ENCODE measurements around the gene CNTNAP5. TPM values are rescaled to one million over a fixed set of nuclear protein-coding genes. Genes with fewer than 3 reads are reported as not detected.

Gene CNTNAP5
- total and polyA plus RNA-seq, 7 experiments from 2014 or later = not detected

DNA sequence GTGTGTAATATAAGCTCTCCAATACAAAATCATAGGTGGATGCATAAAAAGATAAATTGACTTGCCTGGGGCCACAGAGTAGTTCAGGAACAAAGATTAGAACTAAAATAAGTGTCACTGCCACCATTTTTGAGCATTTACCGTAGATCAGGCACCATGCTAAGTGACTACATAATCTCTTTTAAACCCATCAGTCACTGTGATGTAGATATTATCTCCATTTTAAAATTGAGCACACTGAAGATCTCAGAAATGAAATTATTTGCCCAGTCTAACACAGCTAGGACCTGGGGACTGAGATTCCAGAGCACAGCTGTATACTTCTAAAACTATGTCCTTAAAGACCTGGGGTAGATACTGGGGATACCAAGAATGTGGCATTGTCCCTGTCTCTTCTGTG lies 737.3 kb downstream of the CNTNAP5 start:
- ATAC-seq = no peak
- Mint-ChIP-seq H3K36me3 (no peaks in the 10 kb centered on the region), H3K4me1 (no peaks in the 10 kb centered on the region), H3K27me3 (no peaks in the 10 kb centered on the region), H3K4me3 (no peak overlapping the region), H3K27ac (no peak overlapping the region), H3K9me3 (peaks cover 0 to 11% (median 2%) of the 10 kb centered on the region in 11 donors)
- no peak for DNase-seq
- H3K9me3 ChIP-seq (ENCODE audit: control insufficient read depth in 2 of 3, low read length in 3 of 3) = no peaks in the 10 kb centered on the region
- H3K36me3 ChIP-seq (ENCODE audit: control insufficient read depth in 2 of 3, insufficient read depth in 3 of 3, low read length in 3 of 3) = no peaks in the 10 kb centered on the region
- no peak overlapping the region for H3K4me3 ChIP-seq (ENCODE audit: low read length)
- H3K27ac ChIP-seq (ENCODE audit: low read depth, low read length) = no peak overlapping the region
- H3K27me3 ChIP-seq (ENCODE audit: control insufficient read depth in 2 of 2, insufficient read depth in 2 of 2, low read length in 2 of 2) = no peaks in the 10 kb centered on the region
- POLR2A ChIA-PET = no interaction called here
- CTCF ChIA-PET = no interaction called here
- intact Hi-C loops (cut with micrococcal nuclease) = no loop called here
- no peaks in the 10 kb centered on the region for H3K4me1 ChIP-seq (ENCODE audit: control insufficient read depth in 2 of 2, insufficient read depth in 2 of 2, low read length in 2 of 2)

DNA sequence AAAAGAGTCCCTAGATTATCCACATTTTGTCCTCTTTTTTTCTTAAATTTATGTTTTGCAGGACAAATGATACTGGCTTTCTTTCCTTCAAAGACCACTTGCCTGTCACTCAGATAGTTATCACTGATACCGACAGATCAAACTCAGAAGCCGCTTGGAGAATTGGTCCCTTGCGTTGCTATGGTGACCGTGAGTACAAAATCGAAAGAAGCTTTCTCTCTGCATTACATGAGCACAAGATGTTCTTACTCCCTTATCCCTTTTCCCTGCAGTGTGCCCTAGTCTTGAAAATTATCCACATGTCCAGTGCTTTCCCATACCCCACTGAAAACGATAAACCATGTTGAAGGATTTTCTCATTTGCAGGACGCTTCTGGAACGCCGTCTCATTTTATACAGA lies 738.5 kb downstream of the CNTNAP5 start:
- no peaks in the 10 kb centered on the region for H3K36me3 ChIP-seq (ENCODE audit: control insufficient read depth in 2 of 3, insufficient read depth in 3 of 3, low read length in 3 of 3)
- no peaks in the 10 kb centered on the region for H3K27me3 ChIP-seq (ENCODE audit: control insufficient read depth in 2 of 2, insufficient read depth in 2 of 2, low read length in 2 of 2)
- intact Hi-C loops (cut with micrococcal nuclease) = no loop called here
- Mint-ChIP-seq H3K4me3 (no peak overlapping the region), H3K4me1 (no peaks in the 10 kb centered on the region), H3K27ac (no peak overlapping the region), H3K36me3 (no peaks in the 10 kb centered on the region), H3K9me3 (peaks cover 0 to 4% (median 0%) of the 10 kb centered on the region in 11 donors), H3K27me3 (no peaks in the 10 kb centered on the region)
- POLR2A ChIA-PET = no interaction called here
- CTCF ChIA-PET = no interaction called here
- no peak overlapping the region for H3K4me3 ChIP-seq (ENCODE audit: low read length)
- DNase-seq (no peak), ATAC-seq (no peak)
- no peaks in the 10 kb centered on the region for H3K9me3 ChIP-seq (ENCODE audit: control insufficient read depth in 2 of 3, low read length in 3 of 3)
- H3K4me1 ChIP-seq (ENCODE audit: control insufficient read depth in 2 of 2, insufficient read depth in 2 of 2, low read length in 2 of 2) = no peaks in the 10 kb centered on the region
- no peak overlapping the region for H3K27ac ChIP-seq (ENCODE audit: low read depth, low read length)

GRCh38 chr2:124774781-124775180 lies 749.7 kb downstream of the CNTNAP5 start:
- Histone ChIP-seq H3K4me3 (ENCODE audit: low read length) (no peak overlapping the region), H3K36me3 (ENCODE audit: control insufficient read depth in 2 of 3, insufficient read depth in 3 of 3, low read length in 3 of 3) (no peaks in the 10 kb centered on the region), H3K27me3 (ENCODE audit: control insufficient read depth in 2 of 2, insufficient read depth in 2 of 2, low read length in 2 of 2) (no peaks in the 10 kb centered on the region), H3K27ac (ENCODE audit: low read depth, low read length) (no peak overlapping the region), H3K4me1 (ENCODE audit: control insufficient read depth in 2 of 2, insufficient read depth in 2 of 2, low read length in 2 of 2) (no peaks in the 10 kb centered on the region), H3K9me3 (ENCODE audit: control insufficient read depth in 2 of 3, low read length in 3 of 3) (no peaks in the 10 kb centered on the region)
- no peaks in the 10 kb centered on the region for H3K4me1 Mint-ChIP-seq
- no peak overlapping the region for H3K4me3 Mint-ChIP-seq
- H3K27ac Mint-ChIP-seq = no peak overlapping the region
- POLR2A ChIA-PET = no interaction called here
- H3K9me3 Mint-ChIP-seq = peaks cover 0 to 13% (median 6%) of the 10 kb centered on the region in 11 donors
- intact Hi-C loops (cut with micrococcal nuclease) = no loop called here
- no peaks in the 10 kb centered on the region for H3K36me3 Mint-ChIP-seq
- DNase-seq (no peak), ATAC-seq (no peak)
- CTCF ChIA-PET = no interaction called here
- no peaks in the 10 kb centered on the region for H3K27me3 Mint-ChIP-seq

GRCh38 chr2:124776332-124776731 lies 751.2 kb downstream of the CNTNAP5 start:
- Histone ChIP-seq H3K27ac (ENCODE audit: low read depth, low read length) (no peak overlapping the region), H3K36me3 (ENCODE audit: control insufficient read depth in 2 of 3, insufficient read depth in 3 of 3, low read length in 3 of 3) (no peaks in the 10 kb centered on the region), H3K9me3 (ENCODE audit: control insufficient read depth in 2 of 3, low read length in 3 of 3) (no peaks in the 10 kb centered on the region), H3K4me3 (ENCODE audit: low read length) (no peak overlapping the region), H3K4me1 (ENCODE audit: control insufficient read depth in 2 of 2, insufficient read depth in 2 of 2, low read length in 2 of 2) (no peaks in the 10 kb centered on the region), H3K27me3 (ENCODE audit: control insufficient read depth in 2 of 2, insufficient read depth in 2 of 2, low read length in 2 of 2) (no peaks in the 10 kb centered on the region)
- intact Hi-C loops (cut with micrococcal nuclease) = no loop called here
- H3K4me1 Mint-ChIP-seq = no peaks in the 10 kb centered on the region
- no peaks in the 10 kb centered on the region for H3K27me3 Mint-ChIP-seq
- peaks cover 0 to 13% (median 7%) of the 10 kb centered on the region in 11 donors for H3K9me3 Mint-ChIP-seq
- ChIA-PET CTCF (no interaction called here), POLR2A (no interaction called here)
- no peak overlapping the region for H3K27ac Mint-ChIP-seq
- no peak overlapping the region for H3K4me3 Mint-ChIP-seq
- H3K36me3 Mint-ChIP-seq = no peaks in the 10 kb centered on the region
- DNase-seq = no peak
- ATAC-seq = no peak

GRCh38 chr2:124778076-124778475 lies 753.0 kb downstream of the CNTNAP5 start:
- CTCF ChIA-PET = no interaction called here
- Mint-ChIP-seq H3K27ac (no peak overlapping the region), H3K4me1 (no peaks in the 10 kb centered on the region), H3K9me3 (peaks cover 0 to 8% (median 0%) of the 10 kb centered on the region in 11 donors), H3K36me3 (no peaks in the 10 kb centered on the region), H3K27me3 (no peaks in the 10 kb centered on the region), H3K4me3 (no peak overlapping the region)
- POLR2A ChIA-PET = no interaction called here
- intact Hi-C loops (cut with micrococcal nuclease) = no loop called here
- DNase-seq (no peak), ATAC-seq (no peak)
- Histone ChIP-seq H3K4me1 (ENCODE audit: control insufficient read depth in 2 of 2, insufficient read depth in 2 of 2, low read length in 2 of 2) (no peaks in the 10 kb centered on the region), H3K36me3 (ENCODE audit: control insufficient read depth in 2 of 3, insufficient read depth in 3 of 3, low read length in 3 of 3) (no peaks in the 10 kb centered on the region), H3K27ac (ENCODE audit: low read depth, low read length) (no peak overlapping the region), H3K4me3 (ENCODE audit: low read length) (no peak overlapping the region), H3K9me3 (ENCODE audit: control insufficient read depth in 2 of 3, low read length in 3 of 3) (no peaks in the 10 kb centered on the region), H3K27me3 (ENCODE audit: control insufficient read depth in 2 of 2, insufficient read depth in 2 of 2, low read length in 2 of 2) (no peaks in the 10 kb centered on the region)

DNA sequence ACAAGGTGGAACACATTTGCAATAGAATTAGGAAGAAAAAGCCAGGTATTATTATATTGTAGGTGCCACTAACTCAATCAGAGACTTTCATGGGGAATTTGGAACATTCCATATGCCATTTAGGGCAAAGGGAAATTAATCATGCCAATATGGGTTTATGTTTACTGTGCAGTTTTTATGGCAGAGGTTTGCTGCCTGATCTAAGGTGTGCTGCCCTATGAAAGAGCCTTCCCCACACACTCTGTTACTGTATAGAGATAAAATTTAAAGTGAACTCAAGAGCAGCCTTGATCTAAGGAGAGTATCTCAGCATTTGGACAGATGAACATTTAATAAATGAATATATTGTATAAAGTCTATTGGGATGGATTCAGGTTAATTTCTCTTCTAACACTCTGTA lies 771.6 kb downstream of the CNTNAP5 start:
- Mint-ChIP-seq H3K4me1 (no peaks in the 10 kb centered on the region), H3K9me3 (peaks cover 0 to 14% (median 3%) of the 10 kb centered on the region in 11 donors), H3K27ac (no peak overlapping the region), H3K4me3 (no peak overlapping the region), H3K36me3 (no peaks in the 10 kb centered on the region), H3K27me3 (no peaks in the 10 kb centered on the region)
- Histone ChIP-seq H3K4me3 (ENCODE audit: low read length) (no peak overlapping the region), H3K9me3 (ENCODE audit: control insufficient read depth in 2 of 3, low read length in 3 of 3) (no peaks in the 10 kb centered on the region), H3K27ac (ENCODE audit: low read depth, low read length) (no peak overlapping the region), H3K36me3 (ENCODE audit: control insufficient read depth in 2 of 3, insufficient read depth in 3 of 3, low read length in 3 of 3) (no peaks in the 10 kb centered on the region), H3K27me3 (ENCODE audit: control insufficient read depth in 2 of 2, insufficient read depth in 2 of 2, low read length in 2 of 2) (no peaks in the 10 kb centered on the region), H3K4me1 (ENCODE audit: control insufficient read depth in 2 of 2, insufficient read depth in 2 of 2, low read length in 2 of 2) (no peaks in the 10 kb centered on the region)
- DNase-seq = no peak
- ChIA-PET POLR2A (no interaction called here), CTCF (no interaction called here)
- ATAC-seq = no peak
- intact Hi-C loops (cut with micrococcal nuclease) = no loop called here

DNA sequence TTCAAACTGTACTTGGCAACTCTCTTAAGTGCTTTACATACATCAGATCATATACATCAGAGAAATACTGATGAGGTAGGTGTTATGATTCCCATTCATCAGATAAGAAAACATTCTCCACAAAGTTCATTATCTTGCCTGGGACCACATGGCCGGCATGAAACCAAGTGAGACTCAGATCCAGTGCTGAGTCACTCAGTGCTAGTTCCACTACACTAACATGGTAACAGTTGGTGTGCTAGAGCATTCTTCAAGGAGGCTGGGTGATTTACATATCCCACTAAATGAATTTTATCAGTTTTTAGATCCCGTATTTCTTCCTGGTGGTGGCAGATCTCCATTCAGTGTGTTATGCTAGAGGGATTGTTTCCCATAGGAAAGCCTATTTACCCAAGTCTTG lies 772.0 kb downstream of the CNTNAP5 start:
- no peaks in the 10 kb centered on the region for H3K4me1 Mint-ChIP-seq
- no peaks in the 10 kb centered on the region for H3K9me3 ChIP-seq (ENCODE audit: control insufficient read depth in 2 of 3, low read length in 3 of 3)
- H3K4me3 Mint-ChIP-seq = no peak overlapping the region
- ChIA-PET CTCF (no interaction called here), POLR2A (no interaction called here)
- no peaks in the 10 kb centered on the region for H3K36me3 Mint-ChIP-seq
- H3K27ac ChIP-seq (ENCODE audit: low read depth, low read length) = no peak overlapping the region
- H3K36me3 ChIP-seq (ENCODE audit: control insufficient read depth in 2 of 3, insufficient read depth in 3 of 3, low read length in 3 of 3) = no peaks in the 10 kb centered on the region
- H3K4me1 ChIP-seq (ENCODE audit: control insufficient read depth in 2 of 2, insufficient read depth in 2 of 2, low read length in 2 of 2) = no peaks in the 10 kb centered on the region
- no peaks in the 10 kb centered on the region for H3K27me3 ChIP-seq (ENCODE audit: control insufficient read depth in 2 of 2, insufficient read depth in 2 of 2, low read length in 2 of 2)
- ATAC-seq (no peak), DNase-seq (no peak)
- intact Hi-C loops (cut with micrococcal nuclease) = no loop called here
- H3K9me3 Mint-ChIP-seq = peaks cover 0 to 10% (median 0%) of the 10 kb centered on the region in 11 donors
- no peaks in the 10 kb centered on the region for H3K27me3 Mint-ChIP-seq
- H3K4me3 ChIP-seq (ENCODE audit: low read length) = no peak overlapping the region
- H3K27ac Mint-ChIP-seq = no peak overlapping the region
